GM23338 (cell line): ENCODE results near the gene UNC5B.

ENCODE experiments used
- CREB1 ChIP-seq: fragments of 250-450 bp; sonication (Bioruptor Pico); IDR thresholded peaks from 2 replicates; pipeline ENCODE4 v1.5.0; 2020; ENCODE audit warnings: low read depth, mild to moderate bottlenecking, moderate library complexity
- CTCF ChIP-seq, 2 experiments: fragments of 200-600 bp in 1 of 2; sonication (generic) in 1 of 2; conservative IDR thresholded peaks; 2 replicates each; pipeline versions ENCODE4 v1.5.1 to v1.6.1; 2016 to 2017; ENCODE audit warnings: antibody characterized with exemption in 2 of 2, low read depth in 2 of 2, mild to moderate bottlenecking in 2 of 2, moderate library complexity in 1 of 2
- EZH2 ChIP-seq: fragments of 200-600 bp; sonication (generic); IDR thresholded peaks from one replicate; pipeline ENCODE4 v1.8.0; 2017; ENCODE audit warnings: antibody characterized with exemption, mild to moderate bottlenecking, low read depth; ENCODE audit not compliant: unreplicated experiment
- EZH2phosphoT487 ChIP-seq: fragments of 200-600 bp; sonication (generic); IDR thresholded peaks from one replicate; pipeline ENCODE4 v1.8.1; 2018; ENCODE audit warnings: antibody characterized with exemption; ENCODE audit not compliant: unreplicated experiment
- POLR2AphosphoS5 ChIP-seq: IDR thresholded peaks from 2 replicates; pipeline ENCODE4 v1.6.1; 2016; ENCODE audit warnings: antibody characterized with exemption, low read depth
- ZNF331 ChIP-seq: fragments of 250-450 bp; sonication (Bioruptor Pico); IDR thresholded peaks from 2 replicates; pipeline ENCODE4 v1.5.0; 2020; ENCODE audit warnings: low read depth, mild to moderate bottlenecking, moderate library complexity
- TF ChIP-seq, protein P1 (sequence below): IDR thresholded peaks from one replicate; pipeline ENCODE4 v1.6.1; 2018; ENCODE audit warnings: antibody characterized with exemption; ENCODE audit not compliant: unreplicated experiment

GRCh38 chr10:71281646-71282322 lies 69.4 kb downstream of the UNC5B start:
- no peak for TF ChIP-seq CTCF (conservative IDR thresholded peaks at IDR 0.05; ENCODE audit: low read depth in 2 of 2)
- TF ChIP-seq EZH2phosphoT487 = no peak
- TF ChIP-seq POLR2AphosphoS5 = no peak
- no peak for TF ChIP-seq EZH2
- TF ChIP-seq ZNF331 (CRISPR knock-in tag) = no peak
- TF ChIP-seq CREB1 (CRISPR knock-in tag) = no peak
- TF ChIP-seq, protein P1, sequence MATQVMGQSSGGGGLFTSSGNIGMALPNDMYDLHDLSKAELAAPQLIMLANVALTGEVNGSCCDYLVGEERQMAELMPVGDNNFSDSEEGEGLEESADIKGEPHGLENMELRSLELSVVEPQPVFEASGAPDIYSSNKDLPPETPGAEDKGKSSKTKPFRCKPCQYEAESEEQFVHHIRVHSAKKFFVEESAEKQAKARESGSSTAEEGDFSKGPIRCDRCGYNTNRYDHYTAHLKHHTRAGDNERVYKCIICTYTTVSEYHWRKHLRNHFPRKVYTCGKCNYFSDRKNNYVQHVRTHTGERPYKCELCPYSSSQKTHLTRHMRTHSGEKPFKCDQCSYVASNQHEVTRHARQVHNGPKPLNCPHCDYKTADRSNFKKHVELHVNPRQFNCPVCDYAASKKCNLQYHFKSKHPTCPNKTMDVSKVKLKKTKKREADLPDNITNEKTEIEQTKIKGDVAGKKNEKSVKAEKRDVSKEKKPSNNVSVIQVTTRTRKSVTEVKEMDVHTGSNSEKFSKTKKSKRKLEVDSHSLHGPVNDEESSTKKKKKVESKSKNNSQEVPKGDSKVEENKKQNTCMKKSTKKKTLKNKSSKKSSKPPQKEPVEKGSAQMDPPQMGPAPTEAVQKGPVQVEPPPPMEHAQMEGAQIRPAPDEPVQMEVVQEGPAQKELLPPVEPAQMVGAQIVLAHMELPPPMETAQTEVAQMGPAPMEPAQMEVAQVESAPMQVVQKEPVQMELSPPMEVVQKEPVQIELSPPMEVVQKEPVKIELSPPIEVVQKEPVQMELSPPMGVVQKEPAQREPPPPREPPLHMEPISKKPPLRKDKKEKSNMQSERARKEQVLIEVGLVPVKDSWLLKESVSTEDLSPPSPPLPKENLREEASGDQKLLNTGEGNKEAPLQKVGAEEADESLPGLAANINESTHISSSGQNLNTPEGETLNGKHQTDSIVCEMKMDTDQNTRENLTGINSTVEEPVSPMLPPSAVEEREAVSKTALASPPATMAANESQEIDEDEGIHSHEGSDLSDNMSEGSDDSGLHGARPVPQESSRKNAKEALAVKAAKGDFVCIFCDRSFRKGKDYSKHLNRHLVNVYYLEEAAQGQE = no peak
